NCI-H1092 (cell line): ENCODE data around the gene CPPED1.

Experiments
- DNase-seq: peaks from one replicate; lab custom pipeline; 2025; lab: John Stamatoyannopoulos, UW

CPPED1 gene

GRCh38 chr16:12609937-12610699, 193.6 kb downstream of the CPPED1 start:
- DNase-seq = no peak
